NCI-H510A treated with DMSO at 0.1 percent for 48 hours (cell line): Measurements from ENCODE around the gene KRI1.

Experiments used
- DNase-seq: peaks from one replicate; lab custom pipeline; 2025; lab: John Stamatoyannopoulos, UW

KRI1 gene

DNA sequence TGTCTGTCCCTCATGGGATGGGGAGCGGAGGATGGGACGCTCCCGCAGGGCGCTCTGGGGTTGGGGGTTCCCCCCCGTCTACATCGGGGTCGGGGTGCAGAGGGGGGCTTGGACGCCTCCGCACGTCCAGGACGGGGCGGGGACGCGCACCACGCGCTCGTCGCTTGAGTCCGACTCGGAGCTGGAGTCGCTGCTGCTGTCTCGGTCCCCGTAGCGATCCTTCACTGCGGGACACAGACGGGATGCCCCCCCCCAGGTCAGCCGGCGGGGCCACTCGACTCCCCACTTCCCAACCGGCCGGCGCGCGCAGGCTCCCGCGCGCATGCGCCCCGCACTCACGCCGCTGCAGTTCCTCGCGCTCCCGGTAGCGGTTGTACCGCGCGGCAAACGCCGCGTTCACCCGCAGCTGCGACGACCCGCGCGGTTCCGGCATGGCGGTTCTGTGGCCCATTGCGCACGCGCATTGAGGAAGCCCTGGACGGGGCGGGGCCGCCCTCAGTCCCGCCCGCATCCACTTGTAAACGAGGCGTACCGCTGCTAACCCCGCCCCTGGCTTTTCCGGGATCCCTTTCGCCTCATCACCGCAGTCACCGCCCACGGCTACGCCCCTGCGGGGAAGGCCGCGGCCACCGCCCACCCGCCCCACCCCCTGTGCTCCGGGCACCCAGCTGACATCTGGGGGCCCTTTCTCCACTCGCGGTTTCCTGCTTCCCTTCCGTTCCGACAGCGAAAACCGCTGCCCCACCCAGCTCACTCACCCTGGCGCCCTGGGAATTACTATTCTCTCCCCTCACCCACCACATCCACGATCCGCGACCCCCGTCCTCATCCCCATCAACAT lies at the start of gene KRI1:
Gene KRI1 (minus strand): TSS at position 444 of the 841 bp plus-strand sequence. CDS start 11 bp downstream, at position 433.
- DNase-seq: peak; percentile 97

DNA sequence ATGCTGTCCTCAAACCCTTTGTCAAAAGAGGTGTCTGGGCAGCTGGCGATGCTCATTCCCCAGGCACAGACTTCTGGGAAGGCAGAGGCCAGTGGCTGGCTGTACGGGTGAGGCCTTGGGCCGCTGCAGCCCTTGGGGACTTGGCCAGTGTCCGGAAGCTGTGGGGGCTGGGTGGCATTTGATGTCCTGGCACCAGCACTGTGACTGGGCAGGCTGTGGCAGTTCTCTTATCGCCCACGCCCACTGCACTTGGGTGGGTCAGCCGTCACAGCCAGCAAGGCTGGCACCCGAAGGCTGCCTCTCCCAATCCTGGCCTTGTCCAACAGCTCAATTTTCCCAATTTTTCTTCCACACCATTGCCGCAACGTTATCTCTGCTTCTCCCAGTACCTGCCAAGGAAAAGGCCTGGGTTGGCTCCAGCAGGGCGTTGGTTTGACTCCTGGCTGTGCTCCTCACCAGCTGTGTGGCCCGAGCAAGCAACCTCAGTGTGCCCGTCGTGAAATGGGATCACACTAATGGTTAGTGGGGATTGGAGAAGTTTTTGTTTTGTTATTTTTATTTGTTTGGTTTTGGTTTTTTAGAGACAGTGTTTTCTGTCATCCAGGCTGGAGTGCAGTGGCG lies 46.8 kb upstream of the KRI1 start:
- no peak for DNase-seq

DNA sequence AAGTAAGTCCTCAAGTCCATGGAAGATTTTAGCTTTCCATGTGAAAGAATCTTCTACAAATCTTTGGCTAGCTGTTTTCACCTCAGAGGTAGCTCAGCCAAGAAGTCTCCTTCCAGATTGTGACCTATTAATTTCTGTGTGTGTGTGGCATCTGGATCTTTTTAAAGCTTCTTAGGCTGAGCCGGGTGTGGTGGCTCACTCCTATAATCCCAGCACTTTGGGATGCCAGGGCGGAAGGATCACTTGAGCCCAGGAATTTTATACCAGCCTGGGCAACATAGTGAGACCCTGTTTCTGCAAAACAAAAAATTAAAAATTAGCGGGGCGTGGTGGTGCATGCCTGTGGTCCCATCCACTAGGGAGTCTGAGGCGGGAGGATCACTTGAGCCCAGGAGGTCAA lies 46.1 kb upstream of the KRI1 start:
- no peak for DNase-seq

DNA sequence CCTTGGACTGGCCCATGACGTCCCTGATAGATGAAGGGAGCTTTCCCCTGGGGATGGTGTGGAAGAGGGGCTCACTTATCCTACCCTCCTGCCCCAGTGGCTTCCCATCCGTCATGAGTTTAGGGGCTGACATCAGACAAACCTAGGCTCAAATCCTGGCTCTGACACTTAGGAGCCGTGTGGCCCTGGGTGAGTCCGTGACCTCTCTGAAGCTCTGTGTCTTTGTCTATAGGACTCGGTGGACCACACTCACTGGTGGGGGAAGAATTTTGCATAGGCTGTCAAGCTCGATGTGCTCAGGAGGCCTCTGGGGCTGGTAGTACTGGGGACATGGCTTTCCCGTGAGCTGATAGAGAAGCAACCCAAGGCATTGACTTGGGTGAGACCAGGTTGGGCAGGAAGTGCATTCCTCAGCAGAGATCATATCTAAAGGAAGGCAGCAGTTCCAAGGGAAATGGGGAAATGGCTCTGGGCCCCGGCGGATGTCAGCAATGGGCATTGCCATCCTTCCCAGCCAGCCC lies 38.7 kb upstream of the KRI1 start:
- DNase-seq: no peak

DNA sequence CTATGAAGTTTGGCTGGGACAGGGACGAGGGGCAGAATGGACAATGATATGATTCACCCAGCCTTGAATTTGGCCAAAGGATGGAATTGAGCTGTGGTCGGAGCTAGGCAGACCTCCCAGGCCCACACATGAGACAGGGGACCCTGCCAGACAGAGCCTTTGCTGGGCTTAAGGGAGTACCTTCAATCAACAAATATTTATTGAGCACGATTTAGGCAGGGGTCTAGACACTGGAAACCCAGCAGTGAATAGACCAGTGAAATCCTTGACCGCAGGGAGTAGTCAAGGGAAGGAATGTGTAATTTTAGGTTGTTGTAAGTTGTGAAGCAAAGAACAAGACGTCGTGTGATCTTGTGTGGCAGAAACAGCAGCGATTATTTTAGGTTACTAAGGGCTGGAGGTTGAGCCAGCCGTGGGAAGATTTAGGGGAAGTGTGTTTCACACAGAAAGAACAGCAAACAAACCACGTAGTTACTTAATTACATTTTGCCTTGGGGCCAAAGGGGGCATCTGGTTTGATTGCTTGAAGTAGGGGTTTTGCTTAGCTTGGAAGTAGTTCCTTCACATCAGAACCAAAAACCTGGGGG lies 38.2 kb upstream of the KRI1 start:
- no peak for DNase-seq

DNA sequence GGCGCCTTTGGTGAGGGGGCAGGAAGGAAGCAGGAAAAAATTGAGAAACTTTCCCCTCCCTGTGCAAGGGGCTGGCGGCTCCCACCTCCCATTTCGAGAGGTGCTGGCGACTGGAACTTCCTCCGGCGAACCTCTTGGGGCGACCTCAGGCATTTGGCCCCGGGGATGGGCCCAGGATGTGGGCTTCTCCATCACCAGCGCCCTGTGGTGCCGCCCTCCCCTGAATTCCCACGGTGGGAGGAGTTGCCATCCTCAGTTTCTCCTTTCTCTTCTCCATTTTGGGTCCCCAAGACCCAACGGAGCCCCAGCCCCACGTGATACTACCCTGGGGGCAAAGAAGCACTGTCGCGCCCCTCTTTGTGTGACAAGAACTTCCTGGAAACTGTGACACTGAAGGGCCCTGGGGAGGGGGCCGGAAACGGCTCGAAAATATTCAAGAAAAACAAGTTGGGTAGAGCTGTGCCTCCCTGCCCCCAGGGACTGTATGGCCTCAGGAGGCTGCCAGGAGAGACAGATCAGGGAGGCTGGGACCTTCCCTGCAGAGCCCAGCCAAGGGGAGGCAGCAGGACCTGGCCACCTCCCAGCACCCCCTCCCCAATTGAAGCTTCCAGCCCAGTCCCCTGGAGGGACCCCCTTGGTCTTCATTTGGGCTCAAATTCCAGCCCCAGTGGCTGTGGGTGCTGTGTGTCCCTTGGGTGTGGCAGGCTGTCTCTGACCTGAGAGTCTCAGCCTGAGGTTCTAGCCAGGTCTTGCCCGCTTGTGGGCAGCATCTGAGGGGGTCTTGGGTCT lies 37.5 kb upstream of the KRI1 start:
- DNase-seq: no peak

DNA sequence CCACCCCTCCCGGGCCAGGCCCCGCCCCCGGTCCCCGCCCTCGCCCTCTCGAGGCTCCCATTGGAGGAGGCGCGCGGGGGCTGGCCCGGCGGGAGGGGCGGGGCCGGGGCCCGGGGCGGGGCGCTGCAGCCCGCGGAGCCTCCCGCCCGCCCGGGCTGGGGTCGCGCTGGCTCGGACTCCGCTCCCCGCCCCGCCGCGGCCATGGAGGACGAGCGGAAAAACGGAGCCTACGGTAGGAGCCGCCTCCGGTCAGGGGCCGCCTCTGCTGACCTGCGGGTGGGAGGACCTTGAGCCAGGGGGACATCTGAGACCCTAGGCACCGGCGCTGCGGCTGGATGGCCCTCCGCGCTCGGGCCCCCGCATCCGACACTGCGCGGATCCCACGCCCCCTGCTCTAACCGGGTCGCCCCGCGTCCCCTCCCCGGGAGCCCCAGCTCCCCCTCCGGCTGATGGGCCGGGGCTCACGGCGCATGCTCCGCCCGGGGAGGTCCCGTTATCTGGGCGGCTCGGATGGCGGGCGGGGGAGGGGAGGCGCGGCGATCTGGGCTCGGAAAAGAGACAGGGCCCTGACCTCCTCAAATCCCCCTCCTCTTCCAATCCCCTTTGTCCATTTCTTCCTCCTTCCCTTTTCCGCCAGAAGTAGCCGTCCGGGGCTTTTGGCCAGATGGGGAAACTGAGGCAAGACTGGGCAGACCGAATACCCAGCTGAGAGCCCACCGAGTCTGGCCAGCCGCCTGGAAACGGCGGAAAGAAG lies 36.7 kb upstream of the KRI1 start:
- DNase-seq: peak; percentile 47

DNA sequence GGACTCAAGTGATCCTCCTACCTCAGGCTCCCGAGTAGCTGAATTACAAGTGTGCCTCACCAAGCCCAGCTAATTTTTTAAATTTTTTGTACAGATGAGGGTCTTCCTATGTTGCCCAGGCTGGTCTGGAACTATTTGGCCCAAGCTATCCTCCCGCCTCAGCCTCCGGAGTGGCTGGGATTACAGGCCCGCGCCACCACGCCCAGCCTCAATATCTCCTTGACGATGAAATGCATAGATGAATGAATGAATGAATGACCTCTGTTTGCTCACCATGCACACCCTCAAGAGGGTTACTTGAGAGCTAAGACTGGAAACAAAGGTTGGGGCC lies 36.2 kb upstream of the KRI1 start:
- no peak for DNase-seq

DNA sequence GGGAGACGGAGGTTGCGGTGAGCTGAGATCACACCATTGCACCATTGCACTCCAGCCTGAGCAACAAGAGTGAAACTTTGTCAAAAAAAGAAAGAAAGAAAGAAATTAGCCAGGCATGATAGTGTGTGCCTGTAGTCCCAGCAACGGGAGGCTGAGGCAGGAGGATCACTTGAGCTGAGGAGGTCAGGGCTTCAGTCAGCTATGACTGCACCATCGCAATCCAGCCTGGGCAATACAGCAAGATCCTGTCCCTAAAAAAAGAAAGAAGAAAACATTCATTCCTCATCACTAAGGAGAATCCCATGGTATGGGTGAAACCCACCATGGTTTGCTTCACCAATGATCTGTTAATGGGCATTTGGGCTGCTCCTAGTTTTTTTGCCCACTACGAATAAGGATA lies 34.3 kb upstream of the KRI1 start:
- DNase-seq: no peak

DNA sequence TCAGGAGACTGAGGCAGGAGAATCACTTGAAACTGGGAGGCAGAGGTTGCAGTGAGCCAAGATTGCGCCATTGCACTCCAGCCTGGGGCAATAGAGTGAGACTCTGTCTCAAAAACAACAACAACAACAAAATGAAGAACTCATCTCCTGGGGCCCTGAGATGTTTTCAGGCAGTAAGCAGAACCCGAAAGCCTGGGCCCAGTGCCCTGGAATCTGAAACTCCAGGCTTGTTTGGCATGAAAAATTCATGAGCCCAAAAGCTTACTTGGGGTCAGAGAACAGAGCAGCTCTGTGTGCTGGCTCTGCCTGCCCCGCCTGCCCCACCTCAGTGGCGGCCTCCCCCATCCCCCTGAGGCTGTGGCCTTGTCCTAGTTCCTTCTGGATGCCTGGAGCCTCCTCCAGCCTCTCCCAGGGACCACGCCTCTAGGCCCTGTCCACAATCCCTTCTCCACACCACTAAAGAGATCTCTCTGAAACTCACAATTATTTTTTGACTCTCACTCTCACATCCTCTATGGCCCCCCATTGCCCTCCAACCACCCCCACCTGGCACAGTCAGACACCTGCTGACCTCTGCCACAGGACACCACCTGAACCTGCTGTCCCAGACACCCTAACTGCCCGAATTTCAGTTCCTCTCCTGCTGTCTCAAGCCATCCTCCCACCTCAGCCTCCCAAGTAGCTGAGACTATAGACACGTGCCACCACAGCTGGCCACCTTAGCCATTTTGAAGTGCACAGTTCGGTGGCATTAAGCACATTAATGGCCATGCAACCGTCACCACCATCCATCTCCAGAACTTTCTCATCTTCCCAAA lies 28.2 kb upstream of the KRI1 start:
- no peak for DNase-seq

DNA sequence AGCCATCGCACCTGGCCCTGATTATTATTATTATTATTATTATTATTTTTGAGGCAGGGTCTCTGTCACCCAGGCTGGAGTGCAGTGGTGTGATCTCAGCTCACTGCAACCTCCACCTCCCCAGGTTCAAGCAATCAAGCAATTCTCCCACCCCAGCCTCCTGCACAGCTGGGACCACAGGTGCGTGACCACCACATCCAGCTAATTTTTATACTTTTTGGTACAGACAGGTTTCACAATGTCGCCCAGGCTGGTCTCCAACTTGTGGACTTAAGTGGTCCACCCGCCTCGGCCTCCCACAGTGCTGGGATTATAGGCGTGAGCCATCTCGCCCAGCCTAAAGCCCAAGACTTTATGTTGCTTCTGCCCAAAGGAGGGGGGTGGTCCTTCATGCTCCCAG lies 27.3 kb upstream of the KRI1 start:
- no peak for DNase-seq

DNA sequence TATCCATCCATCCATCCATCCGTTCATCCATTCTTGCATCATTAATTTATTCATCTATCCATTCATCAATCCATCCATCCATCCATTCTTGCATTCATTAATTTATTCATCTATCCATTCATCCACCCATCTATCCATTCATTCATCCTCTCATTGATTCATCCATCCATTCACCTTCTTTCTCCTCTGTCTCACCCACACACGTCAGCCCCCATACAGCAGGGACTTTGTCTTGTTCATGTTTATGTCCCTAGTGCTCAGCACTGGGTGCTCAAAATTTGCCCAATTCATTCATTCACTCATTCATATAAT lies 22.0 kb upstream of the KRI1 start:
- no peak for DNase-seq

DNA sequence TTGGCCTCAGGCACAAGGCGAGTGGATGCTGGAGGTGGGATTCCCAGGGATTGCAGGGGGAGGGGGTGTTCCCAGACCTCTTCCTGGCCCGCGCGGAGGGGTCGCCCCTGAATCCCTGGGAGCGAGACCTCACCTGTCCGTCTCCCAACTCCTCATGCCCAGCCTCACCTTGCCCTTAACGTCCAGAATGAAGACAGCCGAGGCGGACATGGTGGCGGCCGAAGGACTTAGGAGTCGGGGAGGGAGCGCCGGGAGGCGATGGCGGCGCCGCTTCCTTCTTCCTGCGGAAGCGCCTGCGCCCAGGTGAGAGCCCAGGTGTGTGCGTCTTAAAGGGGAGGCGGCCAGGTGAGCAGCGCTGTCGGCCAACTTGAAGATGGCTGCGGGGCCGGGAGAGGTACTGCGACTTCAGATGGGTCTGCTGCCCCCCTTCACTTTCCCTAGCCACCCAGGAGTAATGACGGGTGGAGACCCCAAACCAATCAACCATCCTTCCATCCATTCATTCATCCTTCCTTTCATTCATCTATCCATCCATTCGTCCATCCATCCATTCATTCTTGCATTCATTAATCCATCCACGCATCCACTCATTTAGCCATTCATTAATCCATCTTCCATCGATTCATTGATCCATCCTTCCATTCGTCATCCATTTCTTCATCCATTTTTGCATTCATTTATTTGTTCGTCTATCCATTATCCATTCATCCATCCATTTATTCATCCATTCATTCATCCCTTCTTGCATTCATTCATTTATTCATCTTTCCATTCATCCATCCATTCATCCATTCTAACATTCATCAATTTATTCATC lies 21.4 kb upstream of the KRI1 start, which contains the start of gene AP1M2:
Gene AP1M2 (minus strand): TSS at position 291 of the 817 bp plus-strand sequence. CDS start 81 bp downstream, at position 210.
- DNase-seq: peak; percentile 78

DNA sequence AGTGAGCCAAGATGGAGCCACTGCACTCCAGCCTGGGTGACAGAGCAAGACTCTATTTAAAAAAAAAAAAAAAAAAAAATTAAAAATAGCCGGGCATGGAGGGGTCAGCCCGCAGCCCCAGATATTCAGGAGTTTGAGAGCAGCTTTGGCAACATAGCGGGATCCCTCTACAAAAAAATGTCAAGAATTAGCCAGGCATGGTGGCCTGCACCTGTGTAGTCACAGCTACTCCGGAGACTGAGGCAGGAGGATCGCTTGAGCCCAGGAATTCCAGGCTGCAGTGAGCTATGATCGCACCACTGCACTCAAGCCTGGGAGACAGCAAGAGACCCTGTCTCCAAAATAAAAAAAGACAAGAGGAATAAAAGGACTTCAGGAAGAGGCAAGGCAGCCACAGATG lies 20.6 kb upstream of the KRI1 start:
- no peak for DNase-seq

DNA sequence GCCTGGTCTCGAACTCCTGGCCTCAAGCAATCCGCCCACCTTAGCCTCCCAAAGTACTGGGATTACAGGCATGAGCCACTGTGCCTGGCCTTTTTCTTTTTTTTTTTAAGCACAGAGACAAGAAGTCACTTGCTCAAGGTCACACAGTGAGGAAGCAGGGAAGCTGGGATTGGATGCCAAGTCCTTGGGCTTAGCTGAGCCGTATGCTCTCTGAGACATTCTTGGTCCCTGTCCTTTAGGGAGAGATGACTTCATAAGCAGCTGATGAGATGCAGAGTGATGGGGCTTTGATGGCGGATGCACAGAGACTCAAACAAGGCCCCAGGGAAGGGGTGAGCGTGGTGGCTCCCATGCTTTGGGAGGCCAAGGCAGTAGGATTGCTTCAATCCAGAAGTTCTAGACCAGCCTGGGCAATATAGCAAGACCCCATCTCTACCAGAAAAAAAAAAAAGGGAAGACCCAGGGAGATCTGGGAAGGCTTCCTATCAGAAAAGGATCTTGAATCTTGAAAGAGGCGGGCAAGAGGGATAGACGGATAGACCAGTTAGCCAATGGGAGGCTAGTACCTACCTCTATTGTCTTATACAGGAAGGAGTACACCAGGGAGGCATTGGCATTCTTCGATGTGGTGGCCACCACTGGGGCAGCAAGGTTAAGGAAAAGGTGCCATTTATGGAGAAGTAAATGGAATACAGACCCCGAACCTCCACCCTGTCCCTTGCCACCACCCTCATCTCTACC lies 17.4 kb upstream of the KRI1 start:
- DNase-seq: no peak

DNA sequence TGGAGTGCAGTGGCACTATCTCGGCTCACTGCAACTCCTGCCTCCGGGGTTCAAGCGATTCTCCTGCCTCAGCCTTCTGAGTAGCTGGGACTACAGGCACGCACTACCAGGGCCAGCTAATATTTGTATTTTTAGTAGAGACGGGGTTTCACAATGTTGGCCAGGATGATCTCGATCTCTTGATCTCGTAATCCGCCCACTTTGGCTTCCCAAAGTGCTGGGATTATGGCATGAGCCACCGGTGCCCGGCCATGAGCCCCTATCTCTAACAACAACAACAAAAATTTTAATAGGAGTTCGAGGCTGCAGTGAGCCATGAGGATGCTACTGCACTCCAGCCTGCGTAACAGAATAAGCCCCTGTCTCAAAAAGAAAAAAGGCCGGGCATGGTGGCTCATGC lies 16.3 kb upstream of the KRI1 start:
- no peak for DNase-seq

DNA sequence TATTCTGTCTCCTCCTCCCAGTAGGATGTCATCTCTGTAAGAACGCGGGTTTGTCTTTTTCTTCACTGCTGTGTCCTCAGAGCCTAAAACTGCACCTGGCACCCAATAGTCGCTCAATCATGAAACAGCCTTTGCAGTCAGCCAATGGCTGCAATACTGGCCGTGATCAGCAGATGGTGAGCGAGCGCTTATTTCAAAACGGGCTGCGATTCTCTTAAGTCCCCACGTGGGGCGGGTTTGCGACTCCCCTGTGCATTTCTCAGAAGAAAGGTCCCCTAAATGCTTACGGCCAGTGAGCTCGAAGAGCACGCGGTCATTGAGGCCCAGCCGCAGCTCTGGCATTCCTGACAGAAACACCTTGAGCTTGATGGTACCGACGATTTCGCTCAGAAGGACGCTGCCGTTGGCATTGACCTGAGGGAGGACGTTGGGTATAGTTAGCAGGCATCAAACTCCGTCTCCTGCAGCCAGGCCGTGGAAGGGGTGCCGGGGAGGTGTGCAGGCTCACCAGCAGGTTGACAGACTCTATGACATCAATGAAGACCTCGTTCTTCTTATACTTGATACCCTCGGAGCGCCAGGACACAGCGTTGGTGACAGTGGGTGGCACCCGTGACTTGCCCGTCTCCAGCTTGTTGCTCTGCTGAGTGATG lies 15.3 kb upstream of the KRI1 start:
- DNase-seq: peak; percentile 85

DNA sequence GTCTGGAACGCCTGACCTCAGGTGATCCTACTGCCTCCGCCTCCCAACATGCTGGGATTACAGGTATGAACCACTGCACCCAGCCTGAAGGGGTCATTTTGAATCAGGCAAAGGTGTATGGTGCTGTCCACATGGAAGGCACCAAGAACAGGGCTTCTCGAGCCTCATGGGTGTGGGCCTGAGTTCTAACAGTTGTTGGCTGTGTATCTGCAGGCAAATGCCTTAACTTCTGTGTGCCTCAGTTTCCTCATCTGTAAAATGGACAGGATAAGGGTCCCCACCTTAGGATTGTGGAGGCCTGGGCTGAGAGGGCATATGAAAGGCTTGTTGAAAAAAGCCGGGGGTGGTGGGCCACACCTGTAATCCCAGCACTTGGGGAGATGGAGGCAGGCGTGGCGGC lies 12.1 kb upstream of the KRI1 start:
- DNase-seq: no peak
